Rectal smooth muscle tissue (tissue), 1 donor: ENCODE data around the gene KCNIP4.

Source experiments
- H3K27ac ChIP-seq: one replicate; pipeline ENCODE4 v1.7.0; 2013; ENCODE audit warnings: low read depth, low read length, inconsistent platforms
- H3K27me3 ChIP-seq: one replicate; pipeline ENCODE4 v1.7.0; 2013; ENCODE audit warnings: low read length; ENCODE audit not compliant: control insufficient read depth, insufficient read depth
- H3K36me3 ChIP-seq: one replicate; pipeline ENCODE4 v1.7.0; 2013; ENCODE audit warnings: low read length; ENCODE audit not compliant: control insufficient read depth, insufficient read depth
- H3K4me1 ChIP-seq: one replicate; pipeline ENCODE4 v1.7.0; 2013; ENCODE audit warnings: low read length; ENCODE audit not compliant: control insufficient read depth, insufficient read depth
- H3K4me3 ChIP-seq: one replicate; pipeline ENCODE4 v1.7.0; 2013; ENCODE audit warnings: low read length
- H3K9ac ChIP-seq: one replicate; pipeline ENCODE4 v1.7.0; 2013; ENCODE audit warnings: low read length

The KCNIP4 gene

GRCh38 chr4:21769404-21770147, 179.0 kb downstream of the KCNIP4 start:
- Histone ChIP-seq H3K4me1 (no peaks in the 10 kb centered on the region), H3K36me3 (no peaks in the 10 kb centered on the region), H3K9ac (no peak overlapping the region), H3K27me3 (no peaks in the 10 kb centered on the region), H3K27ac (no peak overlapping the region), H3K4me3 (no peak overlapping the region)

GRCh38 chr4:21768349-21769310, 179.9 kb downstream of the KCNIP4 start:
- no peak overlapping the region for H3K4me3 ChIP-seq
- H3K4me1 ChIP-seq, result no peaks in the 10 kb centered on the region
- no peak overlapping the region for H3K9ac ChIP-seq
- no peaks in the 10 kb centered on the region for H3K36me3 ChIP-seq
- H3K27ac ChIP-seq, result no peak overlapping the region
- no peaks in the 10 kb centered on the region for H3K27me3 ChIP-seq

DNA sequence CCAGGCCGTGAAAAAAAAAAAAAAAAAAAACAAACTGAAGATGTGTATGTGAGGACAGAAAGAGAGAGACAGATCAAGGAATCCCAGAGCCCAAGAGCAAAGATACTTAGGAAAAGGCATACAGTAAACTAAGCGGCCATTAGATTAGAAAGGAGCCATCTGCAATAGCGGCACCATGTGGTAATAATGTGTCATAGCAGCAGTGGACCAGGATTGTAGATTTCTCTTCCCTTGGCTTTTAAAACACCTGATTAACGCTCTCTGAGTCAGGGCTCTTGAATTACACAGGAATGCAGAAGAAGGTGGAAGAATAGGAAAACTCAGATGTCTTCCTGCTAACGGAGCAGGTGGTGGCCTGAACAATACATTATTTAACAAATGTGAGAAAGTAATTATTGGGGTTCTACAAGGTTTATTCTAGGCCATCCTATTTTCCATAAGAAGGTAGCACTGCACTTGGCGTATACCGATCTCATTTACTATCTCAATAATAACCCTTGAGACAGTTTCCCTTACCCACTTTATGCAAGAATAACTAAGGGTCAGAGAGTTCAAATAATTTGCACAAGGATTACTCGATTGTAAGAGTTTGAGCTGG, 182.7 kb downstream of the KCNIP4 start:
- no peak overlapping the region for H3K4me3 ChIP-seq
- H3K4me1 ChIP-seq, result no peaks in the 10 kb centered on the region
- no peak overlapping the region for H3K9ac ChIP-seq
- H3K36me3 ChIP-seq, result no peaks in the 10 kb centered on the region
- H3K27ac ChIP-seq, result no peak overlapping the region
- H3K27me3 ChIP-seq, result no peaks in the 10 kb centered on the region

GRCh38 chr4:21763855-21764254, 184.7 kb downstream of the KCNIP4 start:
- no peak overlapping the region for H3K27ac ChIP-seq
- H3K9ac ChIP-seq, result no peak overlapping the region
- H3K36me3 ChIP-seq, result no peaks in the 10 kb centered on the region
- no peaks in the 10 kb centered on the region for H3K4me1 ChIP-seq
- H3K4me3 ChIP-seq, result no peak overlapping the region
- H3K27me3 ChIP-seq, result no peaks in the 10 kb centered on the region

- Histone ChIP-seq H3K4me3 (no peak overlapping the region), H3K27me3 (no peaks in the 10 kb centered on the region), H3K4me1 (no peaks in the 10 kb centered on the region), H3K36me3 (no peaks in the 10 kb centered on the region), H3K27ac (no peak overlapping the region), H3K9ac (no peak overlapping the region)
These were observed 191.3 kb downstream of the KCNIP4 start for GRCh38 chr4:21757248-21757647.

DNA sequence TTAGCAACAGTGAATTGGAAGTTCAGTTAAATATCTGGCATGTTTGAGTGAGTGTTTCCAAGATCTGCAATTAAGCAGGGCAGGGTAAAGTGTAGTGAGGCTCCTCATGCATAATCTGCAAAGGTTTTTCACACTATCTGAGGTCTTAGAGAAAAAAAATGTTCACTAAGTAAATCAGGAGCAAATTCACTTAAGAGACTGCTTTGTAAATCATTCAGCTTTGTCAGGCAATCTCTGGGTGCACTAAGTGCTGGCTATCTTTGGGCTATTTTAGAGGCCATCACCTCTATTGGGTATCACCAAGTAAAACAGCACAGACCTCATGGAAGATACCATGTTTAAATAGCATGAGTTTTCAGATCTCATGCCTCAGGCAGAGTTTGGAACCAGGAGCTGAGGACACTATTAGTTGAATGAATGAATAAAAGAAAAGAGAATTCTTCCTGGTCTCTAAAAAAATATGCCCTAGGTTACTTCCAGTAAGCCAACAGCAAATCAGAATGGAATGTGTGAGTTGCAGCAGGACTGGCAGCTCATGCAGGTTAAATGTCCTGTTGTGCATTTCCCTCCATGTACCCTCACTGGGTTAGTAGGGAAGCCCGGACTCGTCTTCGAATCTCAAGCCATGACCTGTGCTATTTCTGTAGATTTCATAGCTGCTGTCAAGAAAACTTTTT, 195.3 kb downstream of the KCNIP4 start:
- Histone ChIP-seq H3K27me3 (no peaks in the 10 kb centered on the region), H3K4me1 (no peaks in the 10 kb centered on the region), H3K4me3 (no peak overlapping the region), H3K36me3 (no peaks in the 10 kb centered on the region), H3K9ac (no peak overlapping the region), H3K27ac (no peak overlapping the region)

DNA sequence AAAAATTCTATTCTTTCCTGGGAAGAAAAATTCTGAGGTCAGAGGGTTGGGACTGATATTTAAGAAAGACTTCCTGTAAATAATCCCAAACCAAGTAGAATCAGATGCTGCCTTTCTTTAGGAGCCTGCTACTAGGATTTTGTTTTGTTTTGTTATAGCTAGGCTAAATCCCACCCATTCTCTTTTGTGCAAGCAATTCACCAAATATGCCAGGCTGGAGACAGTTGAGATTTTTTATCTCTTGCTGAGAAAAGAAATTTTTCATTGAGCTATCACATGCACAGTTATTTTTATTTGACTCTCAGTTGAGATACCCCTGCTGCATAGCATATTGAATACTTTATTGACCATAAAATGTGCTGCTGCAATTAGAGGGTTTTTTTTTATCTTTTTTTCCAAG, 196.0 kb downstream of the KCNIP4 start:
- Histone ChIP-seq H3K27me3 (no peaks in the 10 kb centered on the region), H3K4me1 (no peaks in the 10 kb centered on the region), H3K9ac (no peak overlapping the region), H3K4me3 (no peak overlapping the region), H3K27ac (no peak overlapping the region), H3K36me3 (no peaks in the 10 kb centered on the region)

- H3K27ac ChIP-seq, result no peak overlapping the region
- H3K9ac ChIP-seq, result no peak overlapping the region
- H3K4me1 ChIP-seq, result no peaks in the 10 kb centered on the region
- H3K4me3 ChIP-seq, result no peak overlapping the region
- H3K27me3 ChIP-seq, result no peaks in the 10 kb centered on the region
- H3K36me3 ChIP-seq, result no peaks in the 10 kb centered on the region
These were observed 198.6 kb downstream of the KCNIP4 start for GRCh38 chr4:21749924-21750323.

DNA sequence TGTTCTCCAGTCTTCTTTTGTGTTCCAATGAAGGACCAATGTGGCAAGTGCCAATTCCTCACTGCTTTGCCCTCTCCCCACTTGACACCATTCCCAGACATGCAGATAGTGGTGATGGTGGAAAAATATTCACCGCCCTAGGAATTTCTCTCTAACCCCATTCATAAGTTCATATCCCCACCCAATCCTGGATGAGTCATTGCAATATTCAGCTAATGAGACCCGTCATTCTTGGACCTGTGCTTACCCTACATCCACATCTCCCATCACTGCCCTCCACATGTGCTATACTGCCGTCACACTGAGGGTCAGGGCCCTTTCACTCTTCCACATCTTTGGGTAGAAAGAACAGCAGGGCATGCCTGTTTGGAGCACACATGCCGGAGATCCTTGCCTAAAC, 199.2 kb downstream of the KCNIP4 start:
- no peaks in the 10 kb centered on the region for H3K4me1 ChIP-seq
- H3K27me3 ChIP-seq, result no peaks in the 10 kb centered on the region
- no peak overlapping the region for H3K9ac ChIP-seq
- no peaks in the 10 kb centered on the region for H3K36me3 ChIP-seq
- H3K27ac ChIP-seq, result no peak overlapping the region
- H3K4me3 ChIP-seq, result no peak overlapping the region

GRCh38 chr4:21744046-21744445, 204.5 kb downstream of the KCNIP4 start:
- Histone ChIP-seq H3K36me3 (no peaks in the 10 kb centered on the region), H3K4me3 (no peak overlapping the region), H3K27ac (no peak overlapping the region), H3K27me3 (no peaks in the 10 kb centered on the region), H3K4me1 (no peaks in the 10 kb centered on the region), H3K9ac (no peak overlapping the region)

DNA sequence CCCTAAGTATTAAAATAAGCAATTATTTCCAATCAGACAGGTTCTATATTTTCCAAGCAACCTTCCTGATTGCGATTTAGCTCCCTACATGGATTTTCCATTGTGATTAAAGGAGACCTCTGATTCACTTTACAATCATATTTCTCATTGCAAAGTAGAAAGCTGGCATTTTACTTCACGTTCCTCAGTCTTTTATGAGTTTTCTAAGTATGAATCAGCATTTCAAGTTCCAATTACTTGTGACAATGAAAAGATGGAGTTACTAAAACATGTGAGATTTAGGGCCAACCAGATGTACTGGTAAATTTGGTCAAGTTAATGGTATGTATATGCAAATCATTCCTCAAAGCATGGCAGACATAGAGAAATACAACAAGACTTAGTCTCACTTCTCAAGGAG, 206.2 kb downstream of the KCNIP4 start:
- no peaks in the 10 kb centered on the region for H3K36me3 ChIP-seq
- no peak overlapping the region for H3K4me3 ChIP-seq
- no peaks in the 10 kb centered on the region for H3K27me3 ChIP-seq
- H3K27ac ChIP-seq, result no peak overlapping the region
- no peaks in the 10 kb centered on the region for H3K4me1 ChIP-seq
- no peak overlapping the region for H3K9ac ChIP-seq

DNA sequence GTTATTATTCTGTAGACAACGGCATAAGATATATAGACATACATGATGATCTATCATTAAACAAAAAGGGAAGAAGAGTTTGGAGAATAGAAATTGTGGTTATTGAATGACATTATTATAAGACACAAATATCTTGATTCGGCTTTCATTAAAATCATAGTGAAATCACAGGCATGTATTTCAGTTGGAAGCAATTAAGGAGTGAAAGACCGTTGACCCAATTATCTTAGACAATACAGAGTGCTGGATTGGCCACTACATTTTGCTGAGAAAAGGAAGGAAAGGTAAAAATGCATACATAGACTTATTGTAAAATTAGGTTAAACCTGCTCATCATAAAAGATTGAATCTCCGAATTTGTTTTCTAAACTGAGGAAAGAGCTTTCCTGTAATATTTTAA, 209.8 kb downstream of the KCNIP4 start:
- no peak overlapping the region for H3K27ac ChIP-seq
- H3K36me3 ChIP-seq, result no peaks in the 10 kb centered on the region
- H3K9ac ChIP-seq, result no peak overlapping the region
- no peaks in the 10 kb centered on the region for H3K4me1 ChIP-seq
- H3K27me3 ChIP-seq, result no peaks in the 10 kb centered on the region
- H3K4me3 ChIP-seq, result no peak overlapping the region
